ENCODE measurements around the gene PPCDC. TPM values are rescaled to one million over a fixed set of nuclear protein-coding genes. Genes with fewer than 3 reads are reported as not detected.

PPCDC gene
- total and polyA plus RNA-seq, 2 of the 4 experiments (the other 2 are of a cell fraction) = 13.3 to 16.3 TPM

- no peak overlapping the region for H2AK5ac ChIP-seq (ENCODE audit: low read depth, low read length)
- no TSS peak for BruUV-seq (replicated peaks)
- H3K9me3 ChIP-seq (ENCODE audit: control insufficient read depth, insufficient read depth, low read length) = no peaks in the 10 kb centered on the region
- no CpG with 5 or more reads among the region's 6 CpGs for WGBS, 2 experiments (ENCODE audit: extremely low coverage in 2 of 2, insufficient read length in 1 of 2)
- H3K27me3 ChIP-seq (ENCODE audit: control insufficient read depth, insufficient read depth, low read length) = peaks cover 22% of the 10 kb centered on the region
- no peaks in the 10 kb centered on the region for H3K79me1 ChIP-seq (ENCODE audit: low read depth in 1 of 2, low read length in 2 of 2)
- no peak overlapping the region for H3K4me2 ChIP-seq (ENCODE audit: low read depth, low read length)
- no peak overlapping the region for H4K8ac ChIP-seq (ENCODE audit: low read depth in 2 of 2, low read length in 2 of 2)
- no peaks in the 10 kb centered on the region for H3K36me3 ChIP-seq (ENCODE audit: control insufficient read depth, insufficient read depth, low read length)
- no peak overlapping the region for H3K9ac ChIP-seq (ENCODE audit: low read depth, low read length)
- no peak overlapping the region for H2BK20ac ChIP-seq (ENCODE audit: low read depth, low read length)
- no peak overlapping the region for H3K4me3 ChIP-seq (ENCODE audit: insufficient read depth, low read depth, low read length)
- H2BK120ac ChIP-seq (ENCODE audit: low read depth, low read length) = no peak overlapping the region
- in situ Hi-C loops (cut with MboI; ENCODE audit: low sequenced_read_pairs) = no loop called here
- no peak for ATAC-seq (ENCODE audit: low read depth)
- H2BK15ac ChIP-seq (ENCODE audit: low read depth, low read length) = no peak overlapping the region
- H3K18ac ChIP-seq (ENCODE audit: low read depth, low read length) = no peak overlapping the region
- H2AK9ac ChIP-seq (replicated peaks; ENCODE audit: low read depth, low read length, poor library complexity) = no peak overlapping the region
- H3K23ac ChIP-seq (ENCODE audit: low read depth, low read length) = no peak overlapping the region
- DNase-seq = no peak
- dilution Hi-C loops (cut with HindIII; ENCODE audit: low sequenced_read_pairs, unreplicated experiment) = no loop called here
- H2AFZ ChIP-seq (replicated peaks; ENCODE audit: low read length, poor library complexity) = no peak overlapping the region
- H2BK5ac ChIP-seq (ENCODE audit: low read depth, low read length, poor library complexity, severe bottlenecking) = no peak overlapping the region
- H3K56ac ChIP-seq (ENCODE audit: extremely low read depth, insufficient read depth, low read length) = no peak overlapping the region
- H3K4ac ChIP-seq (ENCODE audit: low read depth, low read length) = no peak overlapping the region
- H3K14ac ChIP-seq (replicated peaks; ENCODE audit: low read depth, low read length) = no peak overlapping the region
- intact Hi-C loops (cut with micrococcal nuclease) = no loop called here
- no peak for TF ChIP-seq MAFK (IDR thresholded peaks at IDR 0.05; ENCODE audit: low read depth, low read length)
- TF ChIP-seq, protein P1, sequence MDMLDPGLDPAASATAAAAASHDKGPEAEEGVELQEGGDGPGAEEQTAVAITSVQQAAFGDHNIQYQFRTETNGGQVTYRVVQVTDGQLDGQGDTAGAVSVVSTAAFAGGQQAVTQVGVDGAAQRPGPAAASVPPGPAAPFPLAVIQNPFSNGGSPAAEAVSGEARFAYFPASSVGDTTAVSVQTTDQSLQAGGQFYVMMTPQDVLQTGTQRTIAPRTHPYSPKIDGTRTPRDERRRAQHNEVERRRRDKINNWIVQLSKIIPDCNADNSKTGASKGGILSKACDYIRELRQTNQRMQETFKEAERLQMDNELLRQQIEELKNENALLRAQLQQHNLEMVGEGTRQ (IDR thresholded peaks at IDR 0.05; ENCODE audit: low read depth, low read length) = no peak
- TF ChIP-seq NFE2L2 (IDR thresholded peaks at IDR 0.05; ENCODE audit: low read depth, low read length) = no peak
- TF ChIP-seq RFX5 (IDR thresholded peaks at IDR 0.05; ENCODE audit: low read depth, low read length) = no peak
- TF ChIP-seq FOS (IDR thresholded peaks at IDR 0.05; ENCODE audit: low read depth, low read length) = no peak
- no peak for TF ChIP-seq RAD21 (IDR thresholded peaks at IDR 0.05; ENCODE audit: low read length)
- TF ChIP-seq BHLHE40 (IDR thresholded peaks at IDR 0.05; ENCODE audit: low read depth, low read length) = no peak
- TF ChIP-seq RCOR1 (IDR thresholded peaks at IDR 0.05; ENCODE audit: insufficient replicate concordance, low read length) = no peak
- no peak for TF ChIP-seq CHD1 (IDR thresholded peaks at IDR 0.05; ENCODE audit: low read depth, low read length)
- TF ChIP-seq, protein P2, sequence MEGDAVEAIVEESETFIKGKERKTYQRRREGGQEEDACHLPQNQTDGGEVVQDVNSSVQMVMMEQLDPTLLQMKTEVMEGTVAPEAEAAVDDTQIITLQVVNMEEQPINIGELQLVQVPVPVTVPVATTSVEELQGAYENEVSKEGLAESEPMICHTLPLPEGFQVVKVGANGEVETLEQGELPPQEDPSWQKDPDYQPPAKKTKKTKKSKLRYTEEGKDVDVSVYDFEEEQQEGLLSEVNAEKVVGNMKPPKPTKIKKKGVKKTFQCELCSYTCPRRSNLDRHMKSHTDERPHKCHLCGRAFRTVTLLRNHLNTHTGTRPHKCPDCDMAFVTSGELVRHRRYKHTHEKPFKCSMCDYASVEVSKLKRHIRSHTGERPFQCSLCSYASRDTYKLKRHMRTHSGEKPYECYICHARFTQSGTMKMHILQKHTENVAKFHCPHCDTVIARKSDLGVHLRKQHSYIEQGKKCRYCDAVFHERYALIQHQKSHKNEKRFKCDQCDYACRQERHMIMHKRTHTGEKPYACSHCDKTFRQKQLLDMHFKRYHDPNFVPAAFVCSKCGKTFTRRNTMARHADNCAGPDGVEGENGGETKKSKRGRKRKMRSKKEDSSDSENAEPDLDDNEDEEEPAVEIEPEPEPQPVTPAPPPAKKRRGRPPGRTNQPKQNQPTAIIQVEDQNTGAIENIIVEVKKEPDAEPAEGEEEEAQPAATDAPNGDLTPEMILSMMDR (conservative IDR thresholded peaks at IDR 0.05; ENCODE audit: low read depth, low read length) = no peak
- no peak overlapping the region for H3K27ac ChIP-seq (ENCODE audit: insufficient read depth, low read length)
- H4K5ac ChIP-seq (ENCODE audit: low read depth, low read length) = no peak overlapping the region
- no peaks in the 10 kb centered on the region for H3K9me1 ChIP-seq (ENCODE audit: insufficient read depth, low read length)
- CTCF ChIA-PET = interaction anchor here (0.6 kb wide), 1 partner anchor 26 kb away, joined by 3 read pairs; no protein-coding TSS in a partner anchor
- no peaks in the 10 kb centered on the region for H4K20me1 ChIP-seq (ENCODE audit: insufficient read depth, low read length)
- no peak overlapping the region for H4K91ac ChIP-seq (ENCODE audit: insufficient read depth, low read depth, low read length)
- POLR2A ChIA-PET (ENCODE audit: unreplicated experiment) = no interaction called here
- H3K4me1 ChIP-seq (ENCODE audit: control insufficient read depth, insufficient read depth, low read length) = no peaks in the 10 kb centered on the region
Measured at GRCh38 chr15:75008629-75009326, 14.6 kb upstream of the PPCDC start.
